ENCODE measurements around the gene SYCN.
"Not testable (repeated sequence)": the region's sequence is repeated elsewhere in the genome, so short reads cannot be mapped to it uniquely, and the experiment has no call there.

SYCN gene, protein sequence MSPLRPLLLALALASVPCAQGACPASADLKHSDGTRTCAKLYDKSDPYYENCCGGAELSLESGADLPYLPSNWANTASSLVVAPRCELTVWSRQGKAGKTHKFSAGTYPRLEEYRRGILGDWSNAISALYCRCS

DNA sequence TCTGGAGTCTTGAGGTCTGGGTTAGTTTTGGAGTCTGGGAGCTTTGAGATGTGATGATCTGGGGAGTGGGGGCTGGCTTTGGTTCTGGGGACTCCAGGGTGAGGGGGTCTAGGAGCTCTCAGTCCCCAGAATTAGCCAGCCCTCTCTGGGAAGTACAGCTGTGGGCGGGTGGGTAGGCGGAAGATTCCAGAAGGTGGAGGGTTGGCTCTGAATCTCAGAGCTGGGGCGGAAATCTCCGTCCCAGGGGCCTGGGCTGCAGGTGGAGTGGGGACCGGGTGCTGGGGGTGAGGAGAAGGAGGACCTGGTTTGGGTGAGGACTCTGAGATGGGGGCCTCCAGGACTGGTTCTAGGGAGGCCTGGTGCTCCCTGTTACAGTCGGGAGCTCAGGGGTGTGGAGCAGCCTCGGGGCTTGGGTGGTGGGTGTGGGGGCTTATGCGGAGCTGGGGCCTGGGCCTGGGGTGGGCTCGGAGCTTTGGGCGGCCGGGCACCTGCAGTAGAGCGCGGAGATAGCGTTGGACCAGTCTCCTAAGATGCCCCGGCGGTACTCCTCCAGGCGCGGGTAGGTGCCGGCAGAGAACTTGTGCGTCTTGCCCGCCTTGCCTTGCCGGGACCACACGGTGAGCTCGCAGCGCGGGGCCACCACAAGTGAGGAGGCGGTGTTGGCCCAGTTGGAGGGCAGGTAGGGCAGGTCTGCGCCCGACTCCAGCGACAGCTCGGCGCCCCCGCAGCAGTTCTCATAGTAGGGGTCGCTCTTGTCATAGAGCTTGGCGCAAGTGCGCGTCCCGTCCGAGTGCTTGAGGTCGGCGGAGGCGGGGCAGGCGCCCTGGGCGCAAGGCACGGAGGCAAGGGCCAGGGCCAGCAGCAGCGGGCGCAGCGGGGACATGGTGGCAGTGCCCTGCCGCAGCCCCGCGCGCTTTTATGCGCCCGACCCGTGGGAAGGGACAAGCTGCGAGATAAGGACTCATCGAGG is at the start of gene SYCN:
Gene SYCN (minus strand): TSS at position 892 of the 970 bp plus-strand sequence. CDS start 9 bp downstream, at position 883.
- DNase-seq = no peak

DNA sequence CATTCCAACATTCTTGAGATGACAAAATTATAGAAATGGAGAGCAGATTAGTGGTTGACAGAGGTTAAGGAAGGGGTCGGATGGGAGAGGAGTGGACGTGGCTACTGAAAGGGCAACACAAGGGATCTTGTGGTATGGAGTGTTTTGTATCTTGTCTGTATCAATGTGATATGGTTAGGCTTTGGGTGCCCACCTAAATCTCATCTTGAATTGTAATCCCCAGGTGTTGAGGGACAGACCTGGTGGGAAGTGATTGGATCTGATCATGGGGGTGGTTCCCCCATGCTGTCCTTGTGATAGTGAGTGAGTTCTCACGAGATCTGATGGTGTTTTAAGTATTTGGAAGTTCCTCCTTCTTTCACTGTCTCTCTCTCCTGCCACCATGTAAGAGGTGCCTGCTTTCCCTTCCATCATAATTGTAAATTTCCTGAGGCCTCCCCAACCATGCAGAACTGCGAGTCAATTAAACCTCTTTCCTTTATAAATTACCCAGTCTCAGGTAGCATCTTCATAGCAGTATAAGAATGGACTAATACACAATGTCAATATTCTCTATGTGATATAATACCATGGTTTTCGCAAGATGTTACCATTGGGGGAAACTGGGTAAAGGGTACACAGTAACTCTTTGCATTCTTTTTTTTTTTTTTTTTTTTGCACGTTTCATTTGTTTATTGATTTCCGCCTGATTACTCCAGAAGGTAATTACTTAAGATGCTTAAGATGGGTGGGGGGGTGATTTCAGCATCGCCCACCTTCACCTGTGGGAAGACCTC is 49.5 kb upstream of the SYCN start:
- no peak for DNase-seq

DNA sequence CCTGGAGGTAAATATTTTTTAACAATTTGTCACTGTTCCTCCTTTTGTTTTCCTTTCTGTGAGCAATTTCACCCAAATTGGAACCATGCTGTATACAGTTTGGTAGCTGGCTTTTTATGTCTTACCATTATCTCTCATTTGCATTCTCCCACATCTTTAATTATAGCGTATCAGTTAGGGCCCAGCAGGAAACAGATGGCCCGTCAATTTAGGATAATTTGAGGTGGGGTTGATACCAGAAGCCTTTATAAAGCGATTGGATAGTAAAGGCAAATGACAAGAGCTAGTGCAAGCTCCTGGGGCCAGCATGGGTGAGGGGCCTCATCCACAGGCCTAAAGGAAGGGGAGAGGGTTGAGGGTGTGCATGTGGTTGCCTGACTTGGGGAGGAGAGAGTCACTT is 48.4 kb upstream of the SYCN start:
- no peak for DNase-seq

DNA sequence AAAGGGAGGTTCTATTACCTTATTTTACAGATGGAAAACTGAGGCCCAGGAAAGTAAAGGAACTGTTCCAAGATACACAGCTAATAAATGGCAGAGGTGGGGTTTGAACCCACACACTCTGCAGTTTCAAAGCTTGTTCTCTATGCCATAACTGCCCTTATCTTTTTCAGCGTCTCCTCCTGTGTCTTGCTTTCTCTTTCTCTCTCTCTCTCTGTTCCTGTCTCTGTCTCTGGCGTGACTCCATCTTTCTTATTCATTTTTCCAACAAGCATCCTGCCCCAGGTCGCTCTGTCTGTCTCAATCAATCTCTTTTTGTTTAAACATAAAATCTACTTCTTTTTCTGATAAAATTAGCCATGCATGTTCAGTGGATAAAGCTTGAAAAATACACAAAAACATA is 47.8 kb upstream of the SYCN start:
- DNase-seq = no peak

DNA sequence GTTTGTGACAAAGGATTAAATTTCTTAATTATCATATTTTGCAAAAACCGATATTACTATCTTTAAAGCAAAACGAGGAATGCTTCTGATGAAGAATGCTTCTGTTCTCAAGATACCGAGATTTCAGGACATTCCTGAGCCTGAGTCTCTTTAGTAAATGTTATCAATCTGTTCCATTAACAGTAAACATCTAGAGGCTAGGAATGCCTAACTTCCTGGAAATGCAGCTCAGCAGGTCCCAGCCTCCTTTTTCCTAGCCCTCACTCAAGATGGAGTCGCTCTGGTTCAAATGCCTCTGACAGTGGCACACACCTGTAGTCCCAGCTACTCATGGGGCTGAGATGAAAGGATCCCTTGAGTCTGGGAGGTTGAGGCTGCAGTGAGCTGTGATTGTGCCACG is 47.0 kb upstream of the SYCN start:
- no peak for DNase-seq

DNA sequence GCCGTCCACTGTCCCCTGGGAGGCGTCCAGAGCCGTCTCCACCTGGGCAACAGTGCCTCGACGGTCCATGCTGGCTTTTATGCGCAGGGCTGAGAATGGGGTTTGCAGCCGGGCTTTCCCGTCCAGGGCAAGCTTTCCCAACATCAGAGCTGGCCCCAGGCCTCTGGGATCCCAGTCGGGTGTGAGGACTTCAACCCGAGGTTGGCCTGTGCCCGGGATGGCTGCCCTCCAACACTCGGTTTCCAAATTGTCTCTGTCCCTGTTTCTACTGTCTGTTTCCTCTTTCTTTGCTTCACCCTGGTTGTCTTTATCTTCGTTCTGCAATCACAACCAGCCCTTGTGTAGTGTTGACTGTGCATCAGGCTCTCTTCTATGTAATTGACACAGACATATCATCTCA is 44.7 kb upstream of the SYCN start, which contains the start of gene IFNL4:
Gene IFNL4 (minus strand): TSS at position 51 of the 400 bp plus-strand sequence.
- no peak for DNase-seq

DNA sequence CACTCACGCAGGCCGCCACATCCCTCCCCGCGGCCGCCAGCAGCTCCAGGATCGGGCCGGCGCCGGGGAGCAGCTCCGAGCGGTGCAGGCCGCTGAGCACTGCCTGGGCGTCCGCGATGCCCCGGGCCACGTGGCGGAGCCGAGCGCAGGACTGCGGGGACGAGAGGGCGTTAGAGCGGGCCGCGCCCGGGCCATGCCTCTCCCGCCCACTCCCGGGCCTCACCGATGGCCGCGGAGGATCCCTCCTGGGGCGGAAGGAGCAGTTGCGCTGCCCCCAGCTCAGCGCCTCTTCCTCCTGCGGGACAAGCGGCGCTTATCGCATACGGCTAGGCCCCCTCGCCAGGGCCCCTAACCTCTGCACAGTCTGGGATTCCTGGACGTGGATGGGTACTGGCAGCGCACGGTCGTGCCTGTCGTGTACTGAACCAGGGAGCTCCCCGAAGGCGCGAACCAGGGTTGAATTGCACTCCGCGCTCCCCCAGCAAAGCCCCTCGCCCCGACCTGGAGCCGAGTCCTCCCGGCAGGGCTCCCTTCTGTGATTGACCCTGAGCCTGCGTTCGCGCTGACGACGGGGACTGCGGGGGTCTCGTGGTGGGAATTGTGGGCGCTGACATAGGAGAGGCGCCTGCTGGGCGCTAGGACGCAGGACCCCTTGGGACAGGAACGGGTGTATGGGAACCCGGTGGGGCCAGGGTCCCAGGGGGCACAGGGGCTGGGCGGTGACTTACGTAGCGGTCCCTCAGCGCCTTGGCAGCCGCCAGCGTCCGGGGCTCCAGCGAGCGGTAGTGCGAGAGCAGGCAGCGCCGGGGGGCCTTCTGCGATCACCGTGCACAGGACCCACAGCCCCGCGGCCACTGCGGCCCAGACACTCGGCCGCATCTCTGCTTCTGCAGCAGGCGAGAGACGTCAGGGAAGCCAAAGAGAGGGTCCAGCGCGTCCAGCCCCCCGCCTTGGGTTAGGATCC is 43.9 kb upstream of the SYCN start:
- DNase-seq = no peak

DNA sequence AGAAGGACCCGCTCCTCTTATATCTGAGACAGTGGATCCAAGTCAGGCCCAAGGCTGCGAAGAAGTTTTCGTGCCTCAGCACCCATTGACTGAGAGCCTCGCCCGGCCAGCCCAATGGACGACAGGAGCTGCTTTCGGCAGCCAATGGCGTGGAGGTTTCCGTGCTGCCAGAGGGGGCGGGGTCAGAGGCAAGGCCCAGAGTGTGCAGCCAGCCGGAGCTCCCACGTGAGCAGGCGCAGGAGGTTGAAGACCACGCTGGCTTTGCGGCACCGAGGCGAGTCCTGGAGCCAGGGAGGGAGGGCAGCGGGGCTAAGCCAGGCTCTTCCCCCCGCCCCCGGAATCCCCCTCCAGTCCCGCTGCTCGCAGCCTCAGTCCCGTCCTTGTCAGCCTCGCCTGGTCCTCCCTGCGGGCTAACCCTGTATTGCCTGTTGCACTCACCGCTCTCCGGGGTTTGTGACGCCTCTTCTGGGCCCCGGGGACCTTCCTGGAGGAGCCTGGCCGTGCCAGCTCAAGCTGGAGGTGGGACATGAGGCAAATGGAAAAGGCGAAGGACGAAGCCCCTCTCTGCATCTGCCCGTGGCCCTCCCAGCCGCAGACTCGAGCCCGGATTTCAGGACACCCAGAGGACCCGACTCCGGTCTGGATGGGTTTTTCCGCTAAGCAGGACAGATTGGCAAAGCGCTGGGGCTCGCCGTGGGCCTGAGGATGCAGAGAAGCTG is 43.0 kb upstream of the SYCN start:
- peak; percentile 32 for DNase-seq

DNA sequence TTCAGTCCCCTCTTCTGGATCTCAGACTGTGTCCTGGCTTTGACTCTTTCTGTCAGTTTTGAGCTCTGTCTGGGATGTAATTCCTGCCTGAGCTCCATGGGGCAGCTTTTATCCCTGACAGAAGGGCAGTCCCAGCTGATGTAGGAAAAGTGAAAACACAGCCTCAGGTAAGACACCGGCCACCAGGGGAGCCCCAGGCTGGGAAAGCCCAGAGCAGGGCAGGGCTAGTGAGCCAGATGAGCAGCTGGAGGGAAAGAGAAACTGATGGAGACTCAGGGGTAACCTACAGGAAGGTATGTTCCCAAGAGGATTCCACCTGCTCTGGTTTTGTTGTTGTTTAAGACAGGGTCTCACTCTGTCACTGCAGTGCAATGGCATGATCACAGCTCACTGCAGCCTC is 41.1 kb upstream of the SYCN start:
- not testable (repeated sequence) for DNase-seq

DNA sequence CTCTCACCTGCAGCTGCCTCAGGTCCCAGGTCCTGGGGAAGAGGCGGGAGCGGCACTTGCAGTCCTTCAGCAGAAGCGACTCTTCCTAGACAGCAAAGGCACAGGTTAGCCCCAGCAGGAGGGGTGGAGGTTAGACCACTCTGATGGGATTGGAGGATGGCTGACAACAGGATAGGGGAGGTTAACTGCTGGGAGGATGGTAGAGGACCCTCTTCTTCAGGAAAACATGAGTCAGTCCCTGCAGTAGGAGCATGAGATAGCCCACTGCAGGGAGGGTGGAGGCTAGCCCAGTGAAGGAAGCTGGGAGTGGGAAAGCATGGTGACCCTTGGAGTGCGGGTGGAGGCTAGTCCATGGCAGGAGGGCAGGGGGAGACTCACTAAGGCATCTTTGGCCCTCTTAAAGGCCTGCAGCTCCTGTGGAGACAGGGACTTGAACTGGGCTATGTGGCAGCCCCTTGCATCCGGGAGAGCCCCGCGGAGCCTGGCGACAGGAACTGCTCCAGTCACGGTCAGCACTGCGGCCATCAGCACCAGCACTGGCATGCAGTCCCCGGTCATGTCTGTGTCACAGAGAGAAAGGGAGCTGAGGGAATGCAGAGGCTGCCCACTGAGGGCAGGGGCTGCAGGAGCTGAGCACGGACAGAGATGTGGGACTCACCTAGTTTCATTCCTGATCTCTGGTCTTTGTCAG is 40.5 kb upstream of the SYCN start, which contains the start of gene IFNL3:
Gene IFNL3 (minus strand): TSS at position 597 of the 691 bp plus-strand sequence. CDS start 39 bp downstream, at position 558.
- not testable (repeated sequence) for DNase-seq

DNA sequence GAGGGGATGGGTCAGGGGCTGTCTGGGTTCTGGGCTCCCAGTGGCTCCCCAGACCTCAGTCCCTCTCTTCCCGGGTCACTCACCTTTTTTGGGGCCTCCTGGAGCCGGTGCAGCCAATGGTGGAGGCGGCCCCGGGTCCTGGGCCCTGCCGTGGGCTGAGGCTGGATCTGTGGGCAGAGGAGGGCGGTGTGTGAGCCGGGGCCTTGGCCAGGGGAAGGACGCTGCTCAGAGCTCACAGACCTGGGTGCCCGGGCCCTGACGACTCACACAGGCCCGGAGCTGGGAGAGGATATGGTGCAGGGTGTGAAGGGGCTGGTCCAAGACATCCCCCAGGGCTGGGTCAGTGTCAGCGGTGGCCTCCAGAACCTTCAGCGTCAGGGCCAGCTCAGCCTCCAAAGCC is 39.7 kb upstream of the SYCN start:
- not testable (repeated sequence) for DNase-seq

DNA sequence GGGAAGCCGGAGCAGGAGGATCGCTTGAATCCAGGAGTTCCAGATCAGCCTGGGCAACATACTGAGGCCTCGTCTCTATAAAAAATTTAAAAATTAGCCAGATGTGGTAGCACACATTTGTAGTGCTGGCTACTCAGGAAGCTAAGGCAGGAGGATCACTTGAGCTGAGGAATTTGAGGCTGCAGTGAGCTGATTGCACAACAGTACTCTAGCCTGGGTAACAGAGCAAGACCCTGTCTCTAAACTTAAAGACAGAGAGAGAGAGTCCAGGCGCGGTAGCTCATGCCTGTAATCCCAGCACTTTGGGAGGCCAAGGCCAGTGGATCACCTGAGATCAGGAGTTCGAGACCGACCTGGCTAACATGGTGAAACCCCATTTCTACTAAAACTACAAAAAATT is 36.4 kb upstream of the SYCN start:
- no peak for DNase-seq

DNA sequence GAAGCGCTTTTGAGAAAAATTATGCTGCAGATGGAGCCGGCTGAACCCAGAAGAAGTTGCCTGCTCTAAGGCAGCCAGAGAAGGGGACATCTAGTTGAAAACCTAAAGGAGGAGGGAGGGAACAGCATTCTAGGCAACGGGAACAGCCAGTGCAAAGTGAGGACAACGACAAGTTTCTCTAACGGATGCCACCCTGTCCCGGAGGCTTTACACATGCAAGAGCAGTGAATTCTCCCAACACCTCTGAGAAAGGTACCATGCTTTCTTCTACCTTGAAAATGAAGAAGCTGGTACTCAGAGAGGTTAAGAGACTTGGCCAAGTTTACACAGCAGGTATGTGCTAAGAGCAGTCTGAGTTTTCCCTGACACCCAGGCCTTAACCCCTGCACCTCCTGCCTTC is 34.9 kb upstream of the SYCN start:
- no peak for DNase-seq

DNA sequence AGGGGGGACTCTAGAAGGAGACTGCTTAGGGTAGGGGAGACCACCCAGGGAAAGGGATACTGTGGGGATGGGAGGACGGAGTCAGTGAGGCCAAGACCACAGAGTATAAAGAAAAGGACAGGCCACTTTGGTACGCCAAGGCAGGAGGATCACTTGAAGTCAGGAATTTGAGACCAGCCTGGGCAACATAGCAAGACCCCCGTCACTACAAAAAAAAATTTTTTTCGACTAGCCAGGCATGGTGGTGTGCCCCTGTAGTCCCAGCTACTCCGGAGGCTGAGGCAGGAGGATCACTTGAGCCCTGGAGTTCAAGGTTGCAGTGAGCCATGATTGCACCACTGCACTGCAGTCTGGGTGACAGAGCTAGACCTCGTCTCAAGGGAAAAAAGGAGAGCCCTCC is 34.1 kb upstream of the SYCN start:
- DNase-seq = no peak

DNA sequence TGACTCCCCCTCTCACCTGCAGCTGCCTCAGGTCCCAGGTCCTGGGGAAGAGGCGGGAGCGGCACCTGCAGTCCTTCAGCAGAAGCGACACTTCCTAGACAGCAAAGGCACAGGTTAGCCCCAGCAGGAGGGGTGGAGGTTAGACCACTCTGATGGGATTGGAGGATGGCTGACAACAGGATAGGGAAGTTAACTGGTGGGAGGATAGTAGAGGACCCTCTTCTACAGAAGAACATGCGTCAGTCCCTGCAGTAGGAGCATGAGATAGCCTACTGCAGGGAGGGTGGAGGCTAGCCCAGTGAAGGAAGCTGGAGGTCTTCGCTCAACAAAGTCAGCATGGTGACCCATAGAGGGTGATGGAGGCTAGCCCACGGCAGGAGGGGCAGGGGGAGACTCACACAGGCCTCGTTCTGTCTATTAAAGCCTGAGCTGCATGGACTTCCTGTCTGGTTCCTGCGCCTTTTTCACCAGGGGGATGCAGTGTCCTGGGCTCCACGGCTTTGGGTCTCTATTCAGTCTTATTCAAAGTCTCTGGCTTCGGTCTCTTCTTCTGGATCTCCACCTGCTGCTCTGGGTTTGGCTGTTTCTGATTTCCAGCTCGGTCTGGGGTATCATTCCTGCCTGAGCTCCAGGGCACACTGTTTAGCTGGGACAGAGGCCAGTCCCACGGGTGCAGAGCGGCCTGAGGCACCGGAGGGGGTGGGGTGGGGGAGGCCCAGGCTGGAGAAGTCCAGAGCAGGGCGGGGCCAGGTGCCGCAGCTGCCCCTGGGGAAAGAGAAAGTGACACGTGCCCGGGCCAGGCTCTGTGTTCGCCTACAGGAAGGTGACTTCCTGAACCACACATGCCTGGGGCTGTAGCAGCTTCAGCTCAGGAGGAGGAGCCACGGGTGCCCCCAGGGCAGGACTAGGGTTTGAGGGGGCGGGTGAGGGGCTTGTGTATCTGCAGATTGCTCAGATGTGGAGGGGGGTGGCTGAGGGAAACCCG is 33.4 kb upstream of the SYCN start:
- DNase-seq = peak; percentile 52

DNA sequence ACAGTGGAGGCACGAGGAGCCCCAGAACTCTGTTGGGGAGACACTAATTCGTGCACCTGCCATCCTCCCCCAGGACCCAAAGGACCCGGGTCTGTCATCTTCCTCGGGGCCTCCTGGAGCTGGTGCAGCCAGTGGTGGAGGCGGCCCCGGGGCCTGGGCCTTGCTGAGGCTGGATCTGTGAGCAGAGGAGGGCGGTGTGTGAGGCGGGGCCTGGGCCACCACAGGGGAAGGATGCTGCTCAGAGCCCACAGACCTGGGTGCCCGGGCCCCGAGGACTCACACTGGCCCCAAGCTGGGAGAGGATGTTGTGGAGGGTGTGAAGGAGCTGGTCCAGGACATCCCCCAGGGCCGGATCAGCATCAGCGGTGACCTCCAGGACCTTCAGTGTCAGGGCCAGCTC is 32.5 kb upstream of the SYCN start:
- peak; percentile 47 for DNase-seq

DNA sequence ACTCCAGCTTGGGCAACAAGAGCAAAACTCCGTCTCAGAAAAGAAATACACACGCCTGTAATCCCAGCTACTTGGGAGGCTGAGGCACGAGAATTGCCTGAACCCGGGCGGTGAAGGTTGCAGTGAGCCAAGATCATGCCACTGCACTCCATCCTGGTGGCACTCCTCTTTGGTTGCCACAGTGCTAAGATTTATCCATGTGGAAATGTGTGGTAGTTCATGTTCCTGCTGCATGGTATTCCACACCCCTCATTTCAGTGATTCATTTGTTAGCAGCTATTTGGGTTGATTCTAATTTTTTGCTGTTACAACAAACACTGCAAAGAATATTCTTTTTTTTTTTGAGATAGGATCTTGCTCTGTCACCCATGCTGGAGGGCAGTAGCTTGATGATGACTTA is 28.6 kb upstream of the SYCN start:
- no peak for DNase-seq

DNA sequence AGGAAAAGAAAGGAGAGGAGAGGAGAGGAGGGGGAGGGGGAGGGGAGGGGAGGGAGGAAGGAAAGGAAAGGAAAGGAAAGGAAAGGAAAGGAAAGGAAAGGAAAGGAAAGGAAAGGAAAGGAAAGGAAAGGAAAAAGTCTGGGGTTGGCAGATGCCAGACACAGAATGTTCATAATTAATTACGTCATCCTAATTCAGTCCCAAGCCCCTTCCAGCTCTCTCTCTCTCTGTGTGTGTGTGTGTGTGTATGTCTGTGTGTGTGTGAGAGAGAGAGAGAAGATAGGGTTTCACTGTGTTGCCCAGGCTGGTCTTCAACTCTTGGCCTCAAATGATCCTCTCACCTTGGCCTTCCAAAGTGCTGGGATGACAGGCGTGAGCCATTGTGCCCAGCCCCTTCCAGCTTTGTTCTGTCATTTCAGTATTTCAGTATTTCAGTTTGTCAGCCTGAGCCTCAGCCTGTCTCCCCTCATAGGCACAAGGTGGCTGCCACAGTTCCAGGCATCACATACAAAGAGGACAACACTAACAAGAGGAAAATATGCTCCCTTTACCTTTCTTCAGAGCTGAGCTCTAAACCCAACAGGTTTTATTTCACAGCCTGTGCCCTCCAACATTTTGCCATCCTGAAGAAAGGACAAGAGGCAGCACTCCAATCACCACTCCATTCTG is 26.2 kb upstream of the SYCN start:
- DNase-seq = no peak

DNA sequence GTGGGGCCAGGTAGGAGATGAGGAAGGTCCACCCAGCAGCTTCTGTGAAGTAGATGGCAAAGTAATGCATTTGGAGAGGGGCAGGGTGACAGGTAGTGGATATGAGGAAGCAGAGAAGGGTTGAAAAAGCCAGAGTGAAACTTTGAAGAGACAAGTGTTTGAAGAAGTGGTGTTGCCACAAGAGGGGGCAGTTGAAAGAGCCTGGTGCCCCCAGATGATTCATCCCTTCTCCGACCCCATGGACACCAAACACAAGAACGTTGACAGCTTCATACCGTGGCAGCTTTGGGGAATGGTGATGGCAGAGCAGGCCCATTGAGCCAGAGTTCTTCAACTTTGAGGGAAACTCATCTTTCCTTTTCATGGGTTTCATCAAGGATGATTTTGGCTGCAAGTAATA is 20.8 kb upstream of the SYCN start:
- DNase-seq = no peak
